Esophagus muscularis mucosa (tissue), 4 donors: ENCODE results near the gene MOSPD2. TPM values are rescaled to one million over a fixed set of nuclear protein-coding genes. Genes with fewer than 3 reads are reported as not detected.
A peak's percentile ranks its signal among the peaks of the same experiment; 100 is the strongest.

Experiments
- DNase-seq: peaks from one replicate; pipeline ENCODE4 v3.0.0-alpha.2; 2017; ENCODE audit errors: extremely low spot score
- H3K27ac ChIP-seq, 4 donors: fragments of 200-600 bp; sonication (generic); replicated peaks in 1 of 4; 1 replicate in 3 of 4; 2 replicates in 1 of 4; pipeline ENCODE4 v1.5.1; 2016 to 2019; ENCODE audit warnings: mild to moderate bottlenecking in 1 of 4
- H3K27me3 ChIP-seq, 4 donors: fragments of 200-600 bp; sonication (generic); one replicate each; pipeline versions ENCODE4 v1.5.1 to v1.6.0; 2016 to 2019
- H3K36me3 ChIP-seq, 4 donors: fragments of 200-600 bp; sonication (generic); one replicate each; pipeline ENCODE4 v1.5.1; 2016 to 2019
- H3K4me1 ChIP-seq, 4 donors: fragments of 200-600 bp; sonication (generic); one replicate each; pipeline ENCODE4 v1.5.1; 2016 to 2019
- H3K4me3 ChIP-seq, 4 donors: fragments of 200-600 bp; sonication (generic); 1 replicate in 2 of 4; 2 replicates in 2 of 4; pipeline ENCODE4 v1.5.1; 2016 to 2019; ENCODE audit warnings: mild to moderate bottlenecking in 4 of 4, moderate library complexity in 1 of 4
- H3K9me3 ChIP-seq, 4 donors: fragments of 200-600 bp; sonication (generic); 1 replicate in 3 of 4; 2 replicates in 1 of 4; pipeline ENCODE4 v1.5.1; 2016 to 2019
- EP300 ChIP-seq: sonication (generic); formaldehyde crosslinking; IDR thresholded peaks from one replicate; pipeline ENCODE4 v1.6.1; 2017; ENCODE audit warnings: antibody characterized with exemption
- POLR2A ChIP-seq: fragments of 450-650 bp; IDR thresholded peaks from one replicate; pipeline ENCODE4 v1.6.1; 2017; ENCODE audit warnings: antibody characterized with exemption, moderate library complexity, mild to moderate bottlenecking, low read depth
- POLR2AphosphoS5 ChIP-seq, 2 donors: sonication (generic); formaldehyde crosslinking; IDR thresholded peaks; one replicate each; pipeline ENCODE4 v1.6.1; 2017; ENCODE audit warnings: antibody characterized with exemption in 2 of 2
- WGBS: methylation state at CpG from one replicate; pipeline ENCODE4 v1.1.5; 2018; 5-methylcytosine and 5-hydroxymethylcytosine counted together
- intact Hi-C: fragments of 100-400 bp; cut with DNase I; formaldehyde crosslinking; loops from one replicate; pipeline ENCODE4 v1.15.1; 2023
- total RNA-seq, 4 donors: library from RNA; depleted of rRNA; stranded (reverse); fragments of >200 nt; gene quantifications; one replicate each; pipeline versions ENCODE4 v1.1.0 to v1.2.1, GENCODE V29; 2016
- TF ChIP-seq, protein P1 (sequence below), 3 experiments: fragments of 200-600 bp in 2 of 3; fragments of 450-650 bp in 1 of 3; sonication (generic) in 2 of 3; IDR thresholded peaks; one replicate each; pipeline ENCODE4 v1.5.1; 2017 to 2019; ENCODE audit warnings: antibody characterized with exemption in 3 of 3, mild to moderate bottlenecking in 2 of 3, moderate library complexity in 1 of 3

MOSPD2 gene
- total RNA-seq, 4 donors from 2014 or later, result 9.4 to 15.4 (median 10.4) TPM

GRCh38 chrX:14864631-14865030 lies 8.6 kb upstream of the MOSPD2 start:
- WGBS, result 83% methylated on average over 1 of the region's 1 CpG
- Histone ChIP-seq H3K27me3 (no peaks in the 10 kb centered on the region), H3K9me3 (peaks cover 0 to 14% (median 0%) of the 10 kb centered on the region in 4 donors), H3K36me3 (no peaks in the 10 kb centered on the region), H3K27ac (no peak overlapping the region), H3K4me1 (no peaks in the 10 kb centered on the region), H3K4me3 (no peak overlapping the region)
- intact Hi-C loops, result no loop called here
- no peak for DNase-seq
- TF ChIP-seq POLR2AphosphoS5 (IDR thresholded peaks at IDR 0.05), result no peak
- TF ChIP-seq POLR2A, result no peak
- TF ChIP-seq EP300, result no peak
- TF ChIP-seq, protein P1, sequence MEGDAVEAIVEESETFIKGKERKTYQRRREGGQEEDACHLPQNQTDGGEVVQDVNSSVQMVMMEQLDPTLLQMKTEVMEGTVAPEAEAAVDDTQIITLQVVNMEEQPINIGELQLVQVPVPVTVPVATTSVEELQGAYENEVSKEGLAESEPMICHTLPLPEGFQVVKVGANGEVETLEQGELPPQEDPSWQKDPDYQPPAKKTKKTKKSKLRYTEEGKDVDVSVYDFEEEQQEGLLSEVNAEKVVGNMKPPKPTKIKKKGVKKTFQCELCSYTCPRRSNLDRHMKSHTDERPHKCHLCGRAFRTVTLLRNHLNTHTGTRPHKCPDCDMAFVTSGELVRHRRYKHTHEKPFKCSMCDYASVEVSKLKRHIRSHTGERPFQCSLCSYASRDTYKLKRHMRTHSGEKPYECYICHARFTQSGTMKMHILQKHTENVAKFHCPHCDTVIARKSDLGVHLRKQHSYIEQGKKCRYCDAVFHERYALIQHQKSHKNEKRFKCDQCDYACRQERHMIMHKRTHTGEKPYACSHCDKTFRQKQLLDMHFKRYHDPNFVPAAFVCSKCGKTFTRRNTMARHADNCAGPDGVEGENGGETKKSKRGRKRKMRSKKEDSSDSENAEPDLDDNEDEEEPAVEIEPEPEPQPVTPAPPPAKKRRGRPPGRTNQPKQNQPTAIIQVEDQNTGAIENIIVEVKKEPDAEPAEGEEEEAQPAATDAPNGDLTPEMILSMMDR (IDR thresholded peaks at IDR 0.05), result no peak

GRCh38 chrX:14865201-14865600 lies 8.0 kb upstream of the MOSPD2 start:
- intact Hi-C loops, result no loop called here
- Histone ChIP-seq H3K27me3 (no peaks in the 10 kb centered on the region), H3K27ac (no peak overlapping the region), H3K4me1 (no peaks in the 10 kb centered on the region), H3K4me3 (no peak overlapping the region), H3K36me3 (no peaks in the 10 kb centered on the region), H3K9me3 (peaks cover 0 to 14% (median 0%) of the 10 kb centered on the region in 4 donors)
- no peak for DNase-seq
- TF ChIP-seq, protein P1 (IDR thresholded peaks at IDR 0.05), result no peak
- TF ChIP-seq POLR2A (no peak), POLR2AphosphoS5 (IDR thresholded peaks at IDR 0.05) (no peak), EP300 (no peak)
- WGBS, result 78% methylated on average over 1 of the region's 1 CpG

GRCh38 chrX:14871767-14872166 lies 1.5 kb upstream of the MOSPD2 start:
- Histone ChIP-seq H3K36me3 (no peaks in the 10 kb centered on the region), H3K9me3 (peaks cover 0 to 12% (median 0%) of the 10 kb centered on the region in 4 donors), H3K4me1 (peaks cover 3 to 15% (median 12%) of the 10 kb centered on the region in 4 donors), H3K27me3 (no peaks in the 10 kb centered on the region), H3K27ac (no peak overlapping the region), H3K4me3 (no peak overlapping the region)
- no peak for DNase-seq
- TF ChIP-seq EP300 (no peak), POLR2A (no peak)
- TF ChIP-seq, protein P1 (IDR thresholded peaks at IDR 0.05), result no peak
- intact Hi-C loops, result no loop called here
- 76% methylated on average over 1 of the region's 1 CpG for whole genome bisulfite sequencing

DNA sequence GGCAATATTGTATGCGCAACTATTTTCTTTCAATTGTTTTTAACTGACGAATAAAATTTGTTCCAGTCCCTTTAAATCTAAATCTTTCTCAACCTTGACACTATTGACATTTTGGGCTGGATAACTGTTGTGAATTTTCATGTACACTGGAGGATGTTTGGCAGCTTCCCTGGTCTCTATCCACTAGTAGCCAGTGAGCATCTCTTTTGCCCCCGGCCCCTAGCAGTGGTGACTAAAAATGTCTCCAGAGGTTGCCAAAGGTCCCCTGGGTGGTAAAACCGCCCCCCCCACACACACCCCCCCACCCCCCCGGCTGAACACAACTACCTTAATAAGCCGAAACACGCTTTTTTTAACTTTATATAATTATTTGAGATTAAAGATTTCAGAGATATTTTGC lies 866 bp upstream of the MOSPD2 start:
- Histone ChIP-seq H3K4me1 (peaks cover 3 to 15% (median 12%) of the 10 kb centered on the region in 4 donors), H3K9me3 (peaks cover 0 to 6% (median 0%) of the 10 kb centered on the region in 4 donors), H3K27me3 (no peaks in the 10 kb centered on the region), H3K36me3 (peaks cover 0 to 2% (median under 1%) of the 10 kb centered on the region in 4 donors), H3K27ac (peak overlapping the region in 3 of 4 donors; percentile 42 to 70 (median 65)), H3K4me3 (peak overlapping the region; percentile 65 to 79 (median 72))
- no peak for TF ChIP-seq EP300
- TF ChIP-seq POLR2A, result no peak
- no peak for TF ChIP-seq POLR2AphosphoS5 (IDR thresholded peaks at IDR 0.05)
- TF ChIP-seq, protein P1 (IDR thresholded peaks at IDR 0.05), result no peak
- DNase-seq, result no peak
- intact Hi-C loops, result no loop called here
- WGBS, result 53% methylated on average over 7 of the region's 7 CpGs

GRCh38 chrX:14873676-14874049 lies 442 bp downstream of the MOSPD2 start:
- intact Hi-C loops, result no loop called here
- TF ChIP-seq POLR2A (no peak), POLR2AphosphoS5 (IDR thresholded peaks at IDR 0.05) (no peak), EP300 (no peak)
- TF ChIP-seq, protein P1 (IDR thresholded peaks at IDR 0.05), result no peak
- 28% methylated on average over 5 of the region's 8 CpGs for WGBS

More at GRCh38 chrX:14873676-14874049, 442 bp downstream of the MOSPD2 start:
- Histone ChIP-seq H3K4me3 (peak overlapping the region; percentile 65 to 79 (median 72)), H3K27me3 (no peaks in the 10 kb centered on the region), H3K4me1 (peaks cover 3 to 15% (median 12%) of the 10 kb centered on the region in 4 donors), H3K36me3 (peaks cover 0 to 7% (median 1%) of the 10 kb centered on the region in 4 donors), H3K9me3 (no peaks in the 10 kb centered on the region), H3K27ac (peak overlapping the region; percentile 73 to 84 (median 80))
- no peak for DNase-seq
